H1 (cell line): ENCODE measurements around the gene CXCL5.

Experiments used
- CBX5 ChIP-seq: fragments of 300-800, 300-1000 bp; sonication (generic); IDR thresholded peaks from 2 replicates; pipeline ENCODE4 v1.7.1; 2016; ENCODE audit warnings: antibody characterized with exemption, low read length, low read depth
- CHD2 ChIP-seq: IDR thresholded peaks from 2 replicates; pipeline ENCODE4 v1.6.1; 2012; ENCODE audit warnings: low read length, improper control_type of control experiment
- EZH2 ChIP-seq: fragments of 200-600 bp; sonication (generic); IDR thresholded peaks from 2 replicates; pipeline ENCODE4 v1.7.1; 2012; ENCODE audit warnings: low read depth, mild to moderate bottlenecking, moderate library complexity, low read length, inconsistent platforms; ENCODE audit not compliant: severe bottlenecking
- FOSL1 ChIP-seq: IDR thresholded peaks from 2 replicates; pipeline ENCODE4 v1.6.1; 2011; ENCODE audit warnings: mild to moderate bottlenecking, low read depth, low read length, moderate library complexity; ENCODE audit not compliant: insufficient read depth
- JUND ChIP-seq: IDR thresholded peaks from 2 replicates; pipeline ENCODE4 v1.6.1; 2011; ENCODE audit warnings: mild to moderate bottlenecking, improper control_type of control experiment, low read length
- MAX ChIP-seq: IDR thresholded peaks from 2 replicates; pipeline ENCODE4 v1.6.1; 2012; ENCODE audit warnings: inconsistent platforms
- NRF1 ChIP-seq: IDR thresholded peaks from 2 replicates; pipeline ENCODE4 v1.6.1; 2011; ENCODE audit warnings: mild to moderate bottlenecking, low read depth, low read length, improper control_type of control experiment
- POLR2AphosphoS5 ChIP-seq: IDR thresholded peaks from 2 replicates; pipeline ENCODE4 v1.6.1; 2011; ENCODE audit warnings: low read depth, low read length
- POU5F1 ChIP-seq: IDR thresholded peaks from 2 replicates; pipeline ENCODE4 v1.6.1; 2011; ENCODE audit warnings: low read depth, mild to moderate bottlenecking, low read length, moderate library complexity
- RFX5 ChIP-seq: IDR thresholded peaks from 2 replicates; pipeline ENCODE4 v1.6.1; 2011; ENCODE audit warnings: low read depth, low read length, improper control_type of control experiment, borderline replicate concordance
- USF2 ChIP-seq: IDR thresholded peaks from 2 replicates; pipeline ENCODE4 v1.6.1; 2011; ENCODE audit warnings: low read length, improper control_type of control experiment
- YY1 ChIP-seq: IDR thresholded peaks from 2 replicates; pipeline ENCODE4 v1.6.1; 2011; ENCODE audit warnings: low read depth, mild to moderate bottlenecking, low read length
- ZNF274 ChIP-seq: IDR thresholded peaks from 2 replicates; pipeline ENCODE4 v1.7.0; 2012; ENCODE audit warnings: low read length, borderline replicate concordance; ENCODE audit errors: extremely low read depth
- TF ChIP-seq, protein P1 (sequence below), 3 experiments: IDR thresholded peaks; 1 replicate in 2 of 3; 2 replicates in 1 of 3; pipeline versions ENCODE4 v1.5.1 to v1.6.1; 2011; ENCODE audit warnings: low read length in 3 of 3, mild to moderate bottlenecking in 3 of 3, inconsistent platforms in 2 of 3, low read depth in 1 of 3, moderate library complexity in 1 of 3; ENCODE audit not compliant: insufficient read depth in 1 of 3; ENCODE audit errors: control extremely low read depth in 1 of 3

GRCh38 chr4:74021601-74022000 lies 23.1 kb upstream of the CXCL5 start:
- no peak for TF ChIP-seq POU5F1
- no peak for TF ChIP-seq CBX5
- TF ChIP-seq FOSL1, result no peak
- no peak for TF ChIP-seq JUND
- no peak for TF ChIP-seq USF2
- no peak for TF ChIP-seq RFX5
- TF ChIP-seq, protein P1, sequence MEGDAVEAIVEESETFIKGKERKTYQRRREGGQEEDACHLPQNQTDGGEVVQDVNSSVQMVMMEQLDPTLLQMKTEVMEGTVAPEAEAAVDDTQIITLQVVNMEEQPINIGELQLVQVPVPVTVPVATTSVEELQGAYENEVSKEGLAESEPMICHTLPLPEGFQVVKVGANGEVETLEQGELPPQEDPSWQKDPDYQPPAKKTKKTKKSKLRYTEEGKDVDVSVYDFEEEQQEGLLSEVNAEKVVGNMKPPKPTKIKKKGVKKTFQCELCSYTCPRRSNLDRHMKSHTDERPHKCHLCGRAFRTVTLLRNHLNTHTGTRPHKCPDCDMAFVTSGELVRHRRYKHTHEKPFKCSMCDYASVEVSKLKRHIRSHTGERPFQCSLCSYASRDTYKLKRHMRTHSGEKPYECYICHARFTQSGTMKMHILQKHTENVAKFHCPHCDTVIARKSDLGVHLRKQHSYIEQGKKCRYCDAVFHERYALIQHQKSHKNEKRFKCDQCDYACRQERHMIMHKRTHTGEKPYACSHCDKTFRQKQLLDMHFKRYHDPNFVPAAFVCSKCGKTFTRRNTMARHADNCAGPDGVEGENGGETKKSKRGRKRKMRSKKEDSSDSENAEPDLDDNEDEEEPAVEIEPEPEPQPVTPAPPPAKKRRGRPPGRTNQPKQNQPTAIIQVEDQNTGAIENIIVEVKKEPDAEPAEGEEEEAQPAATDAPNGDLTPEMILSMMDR (IDR thresholded peaks at IDR 0.05; ENCODE audit: control extremely low read depth in 1 of 3, insufficient read depth in 1 of 3, low read depth in 1 of 3, low read length in 3 of 3), result no peak
- TF ChIP-seq MAX, result no peak
- no peak for TF ChIP-seq EZH2
- no peak for TF ChIP-seq NRF1
- no peak for TF ChIP-seq CHD2
- no peak for TF ChIP-seq YY1
- no peak for TF ChIP-seq POLR2AphosphoS5
- no peak for TF ChIP-seq ZNF274
